Endothelial cell of umbilical vein (primary cell): Measurements from ENCODE around the gene HECTD3. TPM values are rescaled to one million over a fixed set of nuclear protein-coding genes. Genes with fewer than 3 reads are reported as not detected.

ENCODE experiments used
- BruUV-seq: library from RNA; stranded (reverse); fragments of 400-500 nt; replicated peaks from 2 replicates; lab custom pipeline; 2021; lab: Mats Ljungman, UMichigan
- CTCF ChIA-PET: fragments of 300-600, 350-600 bp; sonication (Branson Sonifier 250); formaldehyde crosslinking; loops from one replicate; lab custom pipeline; 2021; ENCODE audit warnings: antibody characterized with exemption, inconsistent platforms; lab: Charles Lee
- POLR2A ChIA-PET: fragments of 300-600, 350-600 bp; sonication (Branson Sonifier 250); formaldehyde crosslinking; loops from one replicate; lab custom pipeline; 2021; ENCODE audit warnings: antibody characterized with exemption, inconsistent platforms; lab: Charles Lee
- DNase-seq: peaks from one replicate; pipeline ENCODE4 v3.0.0-alpha.2; 2011; ENCODE audit warnings: low read depth, low spot score
- FAIRE-seq: peaks from 2 replicates; lab custom pipeline; 2011; peaks lifted over from hg19 to GRCh38; lab: Jason Lieb, UNC
- H2AFZ ChIP-seq: 2 replicates; pipeline ENCODE4 v1.6.0; 2012; ENCODE audit warnings: low read depth, low read length, control low read depth, inconsistent platforms
- H3K27ac ChIP-seq: 2 replicates; pipeline ENCODE4 v1.5.1; 2011; ENCODE audit warnings: low read depth, mild to moderate bottlenecking, control low read depth, low read length, moderate library complexity; ENCODE audit not compliant: insufficient read depth
- H3K27me3 ChIP-seq, 2 experiments: 2 replicates each; pipeline versions ENCODE4 v1.6.0 to v1.6.1; 2011; ENCODE audit warnings: low read length in 2 of 2, mixed read lengths in 1 of 2; ENCODE audit not compliant: control insufficient read depth in 2 of 2, insufficient read depth in 2 of 2
- H3K36me3 ChIP-seq, 2 experiments: 2 replicates in 1 of 2; 3 replicates in 1 of 2; pipeline ENCODE4 v1.5.1; 2011; ENCODE audit warnings: low read length in 2 of 2, mild to moderate bottlenecking in 1 of 2, moderate library complexity in 1 of 2; ENCODE audit not compliant: control insufficient read depth in 2 of 2, insufficient read depth in 2 of 2; ENCODE audit errors: extremely low read depth in 1 of 2
- H3K4me1 ChIP-seq: 3 replicates; pipeline ENCODE4 v1.5.1; 2011; ENCODE audit warnings: mild to moderate bottlenecking, low read length; ENCODE audit not compliant: control insufficient read depth, insufficient read depth; ENCODE audit errors: extremely low read depth
- H3K4me2 ChIP-seq: 2 replicates; pipeline ENCODE4 v1.6.1; 2011; ENCODE audit warnings: low read length, control low read depth, mixed read lengths; ENCODE audit not compliant: insufficient read depth
- H3K4me3 ChIP-seq, 3 experiments: fragments of 200-600 bp in 1 of 3; sonication (generic), shearing (Covaris generic) in 1 of 3; replicated peaks in 1 of 3; 2 replicates each; pipeline ENCODE4 v1.5.1; 2011 to 2016; ENCODE audit warnings: control low read depth in 3 of 3, low read length in 3 of 3, mild to moderate bottlenecking in 2 of 3, inconsistent platforms in 1 of 3, low read depth in 1 of 3, moderate library complexity in 1 of 3; ENCODE audit not compliant: insufficient read depth in 1 of 3
- H3K79me2 ChIP-seq: 2 replicates; pipeline ENCODE4 v1.6.0; 2012; ENCODE audit warnings: low read length, inconsistent platforms; ENCODE audit not compliant: control insufficient read depth, insufficient read depth
- H3K9ac ChIP-seq: replicated peaks from 2 replicates; pipeline ENCODE3; 2011; ENCODE audit warnings: low read length, control low read depth; ENCODE audit not compliant: insufficient read depth; ENCODE audit errors: extremely low read depth
- H3K9me1 ChIP-seq: replicated peaks from 3 replicates; pipeline ENCODE4 v1.6.0; 2011; ENCODE audit warnings: mild to moderate bottlenecking, low read length; ENCODE audit not compliant: control insufficient read depth, insufficient read depth; ENCODE audit errors: extremely low read depth
- H3K9me3 ChIP-seq: replicated peaks from 2 replicates; pipeline ENCODE4 v1.5.1; 2012; ENCODE audit warnings: low read length, inconsistent platforms; ENCODE audit not compliant: control insufficient read depth, insufficient read depth
- H4K20me1 ChIP-seq: replicated peaks from 2 replicates; pipeline ENCODE3; 2011; ENCODE audit warnings: mild to moderate bottlenecking, low read length; ENCODE audit not compliant: control insufficient read depth, insufficient read depth; ENCODE audit errors: extremely low read depth
- CTCF ChIP-seq, 2 donors: IDR thresholded peaks; 1 replicate in 1 of 2; 2 replicates in 1 of 2; pipeline ENCODE4 v1.5.1; 2011; ENCODE audit warnings: low read length in 2 of 2, mild to moderate bottlenecking in 2 of 2, moderate library complexity in 2 of 2, control low read depth in 1 of 2, inconsistent platforms in 1 of 2, low read depth in 1 of 2; ENCODE audit not compliant: insufficient read depth in 1 of 2; ENCODE audit errors: extremely low read depth in 1 of 2
- EZH2 ChIP-seq: IDR thresholded peaks from 2 replicates; pipeline ENCODE4 v1.6.1; 2012; ENCODE audit warnings: borderline replicate concordance, low read depth, mild to moderate bottlenecking, moderate library complexity, low read length, inconsistent platforms; ENCODE audit not compliant: severe bottlenecking
- FOS ChIP-seq: IDR thresholded peaks from 2 replicates; pipeline ENCODE4 v1.6.1; 2011; ENCODE audit warnings: mild to moderate bottlenecking, low read length, moderate library complexity, borderline replicate concordance; ENCODE audit not compliant: insufficient read depth
- GATA2 ChIP-seq: IDR thresholded peaks from 2 replicates; pipeline ENCODE4 v1.7.0; 2011; ENCODE audit warnings: low read depth, mild to moderate bottlenecking, moderate library complexity, mixed read lengths, low read length; ENCODE audit not compliant: insufficient read length, insufficient read depth
- JUN ChIP-seq: IDR thresholded peaks from 2 replicates; pipeline ENCODE4 v1.6.1; 2011; ENCODE audit warnings: borderline replicate concordance, low read depth; ENCODE audit not compliant: insufficient read length, insufficient read depth
- MAX ChIP-seq: IDR thresholded peaks from 2 replicates; pipeline ENCODE4 v1.6.1; 2011; ENCODE audit not compliant: insufficient read depth, insufficient read length
- MYC ChIP-seq: IDR thresholded peaks from one replicate; pipeline ENCODE4 v1.6.1; 2011; ENCODE audit warnings: mild to moderate bottlenecking, low read depth, low read length
- POLR2A ChIP-seq: IDR thresholded peaks from 2 replicates; pipeline ENCODE4 v1.6.1; 2012; ENCODE audit warnings: low read depth, mild to moderate bottlenecking, control low read depth, low read length
- POLR2AphosphoS5 ChIP-seq: IDR thresholded peaks from 2 replicates; pipeline ENCODE4 v1.6.1; 2012; ENCODE audit warnings: low read depth, mild to moderate bottlenecking, control low read depth, low read length, moderate library complexity; ENCODE audit not compliant: insufficient read depth
- dilution Hi-C: fragments of 300-500 bp; cut with MboI; formaldehyde crosslinking; loops from one replicate; pipeline ENCODE4 v1.15.0; 2019; ENCODE audit warnings: low sequenced_read_pairs; ENCODE audit not compliant: extremely low pct_ligation_motif_present
- intact Hi-C: fragments of 100-400 bp; cut with micrococcal nuclease; formaldehyde crosslinking; loops from one replicate; pipeline ENCODE4 v1.10.0; 2022
- polyA plus RNA-seq, 4 experiments: library from polyadenylated mRNA; depleted of rRNA in 3 of 4; stranded (reverse) in 3 of 4; unstranded in 1 of 4; fragments of >200 nt; gene quantifications; 2 replicates each; pipeline versions ENCODE4 v1.2.1 to v1.2.3, GENCODE V29; 2011 to 2012; ENCODE audit warnings: missing spikeins in 1 of 4
- total RNA-seq: library from RNA; stranded (reverse); gene quantifications from 2 replicates; pipeline ENCODE4 v1.2.3, GENCODE V29; 2021

HECTD3 gene
- total and polyA plus RNA-seq, 2 donors (not counting 3 experiments of a cell fraction or from before 2014, with no cell fraction given) = 80.0 to 114 TPM

- dilution Hi-C loops = no loop called here
- intact Hi-C loops = loop anchor here (10.0 kb wide), 1 partner anchor 189 kb away; the partner anchor contains the start of gene ZSWIM5
- CTCF ChIA-PET = interaction anchor here (1.0 to 12.8 kb wide), 3 partner anchors 284 to 553 kb away, joined by 6 to 556 read pairs (median 8); no protein-coding TSS in a partner anchor
- no peaks in the 10 kb centered on the region for H3K27me3 ChIP-seq
- no peak overlapping the region for H3K9ac ChIP-seq
- H3K79me2 ChIP-seq = peaks cover 10% of the 10 kb centered on the region
- H4K20me1 ChIP-seq = no peaks in the 10 kb centered on the region
- POLR2A ChIA-PET = interaction anchor here (0.6 kb wide), 1 partner anchor 805 kb away, joined by 3 read pairs; no protein-coding TSS in a partner anchor
- no peaks in the 10 kb centered on the region for H3K9me3 ChIP-seq
- H2AFZ ChIP-seq = no peak overlapping the region
- no peak for TF ChIP-seq POLR2AphosphoS5
- TF ChIP-seq EZH2 = no peak
- no peak for TF ChIP-seq POLR2A
- no peak for TF ChIP-seq CTCF (IDR thresholded peaks at IDR 0.05; ENCODE audit: extremely low read depth in 1 of 2, insufficient read depth in 1 of 2, low read depth in 1 of 2, low read length in 2 of 2)
- no peak for TF ChIP-seq JUN
- no peak for TF ChIP-seq GATA2
- TF ChIP-seq MYC = no peak
- no peak for TF ChIP-seq FOS
- TF ChIP-seq MAX = no peak
- H3K9me1 ChIP-seq = no peaks in the 10 kb centered on the region
- DNase-seq = no peak
- no TSS peak for BruUV-seq
- no peak overlapping the region for H3K27ac ChIP-seq
- H3K4me3 ChIP-seq = no peak overlapping the region
- peaks cover 20% of the 10 kb centered on the region for H3K4me1 ChIP-seq
- no peak overlapping the region for H3K4me2 ChIP-seq
- no peak for FAIRE-seq
- peaks cover 3% of the 10 kb centered on the region in 2 experiments for H3K36me3 ChIP-seq
Observed at GRCh38 chr1:45015683-45016082, 4.6 kb upstream of the HECTD3 start.
